HG03097 (cell line): ENCODE measurements around the gene SPC24.
"Not testable (repeated sequence)": the region's sequence is repeated elsewhere in the genome, so short reads cannot be mapped to it uniquely, and the experiment has no call there.

Experiments used
- ATAC-seq: cut with Tn5 transposase; IDR thresholded peaks from one replicate; pipeline ENCODE4 v1.9.1; 2021; ENCODE audit not compliant: unreplicated experiment, low FRiP score

SPC24 gene

DNA sequence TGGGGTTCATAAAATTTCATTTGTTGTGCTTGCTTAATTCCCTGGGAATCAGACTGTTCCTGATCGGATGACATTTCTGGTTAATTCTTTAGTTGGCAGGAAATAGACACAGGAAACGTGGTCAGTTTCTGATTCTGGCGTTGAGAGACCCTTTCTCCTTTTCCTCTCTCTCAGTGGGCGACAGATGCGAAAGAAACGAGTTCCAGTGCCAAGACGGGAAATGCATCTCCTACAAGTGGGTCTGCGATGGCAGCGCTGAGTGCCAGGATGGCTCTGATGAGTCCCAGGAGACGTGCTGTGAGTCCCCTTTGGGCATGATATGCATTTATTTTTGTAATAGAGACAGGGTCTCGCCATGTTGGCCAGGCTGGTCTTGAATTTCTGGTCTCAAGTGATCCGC is 55.5 kb downstream of the SPC24 start:
- no peak for ATAC-seq

DNA sequence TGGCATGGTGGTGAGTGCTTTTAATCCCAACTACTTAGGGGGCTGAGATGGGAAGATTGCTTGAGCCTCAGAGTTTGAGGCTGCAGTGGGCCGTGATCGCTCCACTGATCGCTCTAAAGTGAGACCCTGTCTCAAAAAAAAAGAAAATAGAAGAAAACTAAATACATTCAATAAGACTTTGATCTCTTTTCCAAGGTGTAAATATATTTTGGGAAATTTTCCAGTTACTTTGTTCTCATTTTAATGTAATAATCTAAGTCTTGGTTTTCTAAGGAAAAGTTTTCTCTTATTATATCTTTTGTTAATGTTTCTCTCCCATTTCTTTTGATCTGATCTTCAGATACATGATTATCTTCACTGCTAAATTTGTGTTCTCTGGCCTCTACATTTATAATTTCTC is 56.7 kb downstream of the SPC24 start:
- no peak for ATAC-seq

DNA sequence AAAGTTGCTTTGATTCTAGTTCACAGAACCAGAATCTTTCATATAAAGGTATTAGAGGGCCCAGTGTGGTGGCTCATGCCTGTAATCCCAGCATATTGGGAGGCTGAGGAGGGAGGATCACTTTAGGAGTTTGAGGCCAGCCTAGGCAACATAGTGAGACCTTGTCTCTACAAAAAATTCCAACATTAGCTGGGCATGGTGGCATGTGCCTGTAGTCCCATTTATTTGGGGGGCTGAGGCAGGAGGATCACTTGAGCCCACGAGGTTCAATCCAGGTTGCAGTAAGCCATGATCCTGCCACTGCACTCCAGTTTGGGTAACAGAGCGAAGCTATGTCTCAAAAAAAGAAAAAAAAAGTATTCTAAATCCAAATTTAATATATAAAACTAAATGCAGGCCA is 57.3 kb downstream of the SPC24 start:
- ATAC-seq: no peak

DNA sequence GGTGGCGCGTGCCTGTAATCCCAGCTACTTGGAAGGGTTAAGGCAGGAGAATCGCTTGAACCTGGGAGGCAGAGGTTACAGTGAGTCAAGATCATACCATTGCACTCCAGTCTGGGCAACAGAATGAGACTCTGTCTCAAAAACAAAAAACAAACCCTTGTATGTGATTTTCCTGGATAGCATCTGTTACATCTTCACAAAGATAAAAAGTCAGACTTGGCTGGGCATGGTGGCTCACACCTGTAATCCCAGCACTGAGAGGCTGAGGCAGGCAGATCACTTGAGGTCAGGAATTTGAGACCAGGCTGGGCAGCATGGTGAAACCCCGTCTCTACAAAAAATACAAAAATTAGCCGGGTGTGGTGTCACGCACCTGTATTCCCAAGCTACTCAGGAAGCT is 58.2 kb downstream of the SPC24 start:
- not testable (repeated sequence) for ATAC-seq

DNA sequence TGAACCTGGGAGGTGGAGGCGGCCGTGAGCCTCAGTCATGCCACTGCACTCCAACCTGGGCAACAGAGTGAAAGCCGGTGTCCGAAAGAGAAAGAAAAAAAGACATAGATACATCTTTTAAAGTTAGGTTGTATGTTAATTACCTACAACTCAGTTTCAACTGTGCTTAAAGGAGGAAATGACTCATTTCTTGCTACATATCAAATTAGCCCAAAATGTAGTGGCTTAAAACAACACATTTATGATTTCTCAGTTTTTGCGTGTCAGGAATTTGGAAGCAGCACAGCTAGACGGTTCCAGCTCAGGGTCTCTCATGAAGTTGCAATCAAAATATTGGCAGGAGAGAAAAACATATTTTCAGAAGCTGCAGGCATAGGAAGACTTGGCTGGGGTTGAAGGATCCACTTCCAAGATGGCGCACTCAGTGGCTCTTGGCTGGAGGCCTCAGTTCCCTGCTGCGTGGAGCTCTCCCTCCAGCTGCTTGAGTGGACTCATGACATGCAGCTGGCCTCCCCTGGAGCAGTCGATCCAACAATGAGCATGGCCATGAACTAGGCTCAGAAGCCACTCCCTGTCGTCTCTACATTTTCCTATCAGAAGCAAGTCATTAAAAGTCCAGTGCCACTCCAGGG is 59.3 kb downstream of the SPC24 start:
- ATAC-seq: no peak
